Neuronal stem cell (in vitro differentiated cells): ENCODE measurements around the gene PCSK5.

Source experiments
- DNase-seq: peaks from one replicate; pipeline ENCODE4 v3.0.0-alpha.2; 2013; ENCODE audit warnings: low spot score
- H2AFZ ChIP-seq: one replicate; pipeline ENCODE4 v1.6.1; 2013; ENCODE audit warnings: mild to moderate bottlenecking, low read length, inconsistent platforms
- H2AK5ac ChIP-seq: 2 replicates; pipeline ENCODE4 v1.6.1; 2013; ENCODE audit warnings: low read depth, mild to moderate bottlenecking, inconsistent platforms, low read length, moderate library complexity, mixed read lengths
- H2BK120ac ChIP-seq: 2 replicates; pipeline ENCODE4 v1.6.1; 2013; ENCODE audit warnings: low read depth, mild to moderate bottlenecking, inconsistent platforms, low read length, moderate library complexity, mixed read lengths
- H2BK12ac ChIP-seq: one replicate; pipeline ENCODE4 v1.6.1; 2013; ENCODE audit warnings: low read length, inconsistent platforms
- H2BK15ac ChIP-seq: 2 replicates; pipeline ENCODE4 v1.6.1; 2013; ENCODE audit warnings: mild to moderate bottlenecking, low read length, inconsistent platforms, mixed read lengths
- H2BK5ac ChIP-seq: one replicate; pipeline ENCODE4 v1.6.1; 2013; ENCODE audit warnings: inconsistent platforms, mild to moderate bottlenecking, low read length, moderate library complexity
- H3K14ac ChIP-seq: one replicate; pipeline ENCODE4 v1.6.1; 2013; ENCODE audit warnings: low read length, inconsistent platforms
- H3K18ac ChIP-seq: 2 replicates; pipeline ENCODE4 v1.6.1; 2013; ENCODE audit warnings: low read length, inconsistent platforms
- H3K23ac ChIP-seq: 2 replicates; pipeline ENCODE4 v1.6.1; 2013; ENCODE audit warnings: low read depth, mild to moderate bottlenecking, mixed read lengths, low read length, inconsistent platforms; ENCODE audit not compliant: poor library complexity
- H3K27ac ChIP-seq: replicated peaks from 3 replicates; pipeline ENCODE4 v1.5.1; 2013; ENCODE audit warnings: low read length, inconsistent platforms
- H3K27me3 ChIP-seq, 3 experiments: 2 replicates each; pipeline ENCODE4 v1.6.1; 2013; ENCODE audit warnings: low read length in 3 of 3, mild to moderate bottlenecking in 2 of 3, inconsistent platforms in 1 of 3, low read depth in 1 of 3, mixed read lengths in 1 of 3, moderate library complexity in 1 of 3; ENCODE audit not compliant: control insufficient read depth in 3 of 3, insufficient read depth in 3 of 3
- H3K36me3 ChIP-seq, 2 donors: replicated peaks in 1 of 2; 2 replicates each; pipeline ENCODE4 v1.6.1; 2013; ENCODE audit warnings: low read length in 2 of 2; ENCODE audit not compliant: control insufficient read depth in 2 of 2, insufficient read depth in 2 of 2
- H3K4ac ChIP-seq: 2 replicates; pipeline ENCODE4 v1.6.1; 2013; ENCODE audit warnings: inconsistent platforms, mild to moderate bottlenecking, low read length, moderate library complexity
- H3K4me1 ChIP-seq, 2 donors: 1 replicate in 1 of 2; 2 replicates in 1 of 2; pipeline ENCODE4 v1.6.1; 2013; ENCODE audit warnings: low read length in 2 of 2, low read depth in 1 of 2; ENCODE audit not compliant: control insufficient read depth in 2 of 2, insufficient read depth in 1 of 2
- H3K4me2 ChIP-seq: one replicate; pipeline ENCODE4 v1.6.1; 2013; ENCODE audit warnings: mild to moderate bottlenecking, low read length, inconsistent platforms; ENCODE audit not compliant: insufficient read depth, poor library complexity, severe bottlenecking
- H3K4me3 ChIP-seq, 2 donors: 2 replicates each; pipeline ENCODE4 v1.5.1; 2013; ENCODE audit warnings: low read length in 2 of 2, mild to moderate bottlenecking in 2 of 2, inconsistent platforms in 1 of 2, moderate library complexity in 1 of 2
- H3K79me1 ChIP-seq: one replicate; pipeline ENCODE4 v1.6.1; 2013; ENCODE audit warnings: low read depth, mild to moderate bottlenecking, inconsistent platforms, low read length, moderate library complexity
- H3K9ac ChIP-seq: one replicate; pipeline ENCODE4 v1.6.1; 2013; ENCODE audit warnings: mild to moderate bottlenecking, low read depth, low read length, inconsistent platforms; ENCODE audit not compliant: poor library complexity
- H3K9me3 ChIP-seq, 2 donors: replicated peaks in 1 of 2; 2 replicates each; pipeline versions ENCODE3 to v1.6.1; 2013; ENCODE audit warnings: low read length in 2 of 2, mild to moderate bottlenecking in 2 of 2, inconsistent platforms in 1 of 2, low read depth in 1 of 2, mixed read lengths in 1 of 2, moderate library complexity in 1 of 2; ENCODE audit not compliant: control insufficient read depth in 2 of 2, insufficient read depth in 1 of 2
- H4K8ac ChIP-seq: one replicate; pipeline ENCODE4 v1.6.1; 2013; ENCODE audit warnings: low read depth, mild to moderate bottlenecking, inconsistent platforms, low read length, moderate library complexity
- H4K91ac ChIP-seq: one replicate; pipeline ENCODE4 v1.6.1; 2013; ENCODE audit warnings: low read length, low read depth, mild to moderate bottlenecking, inconsistent platforms; ENCODE audit not compliant: poor library complexity
- WGBS, 2 donors: extraction: QIAGEN DNeasy Blood & Tissue Kit; methylation state at CpG; one replicate each; pipeline ENCODE4 v1.1.7; 2013; ENCODE audit warnings: missing lambda C conversion rate in 2 of 2, mixed read lengths in 1 of 2; ENCODE audit not compliant: insufficient read length in 2 of 2, insufficient replicate concordance in 1 of 2; ENCODE audit errors: extremely low coverage in 2 of 2; 5-methylcytosine and 5-hydroxymethylcytosine counted together

The PCSK5 gene

GRCh38 chr9:75909776-75910175, 19.3 kb downstream of the PCSK5 start:
- Histone ChIP-seq H2BK15ac (no peak overlapping the region), H3K27ac (no peak overlapping the region)
- no CpG with 5 or more reads among the region's 5 CpGs for WGBS, 2 donors

GRCh38 chr9:75910731-75911130, 20.3 kb downstream of the PCSK5 start:
- H3K23ac ChIP-seq = no peak overlapping the region
- H3K9ac ChIP-seq = no peak overlapping the region
- H2AK5ac ChIP-seq = no peak overlapping the region
- DNase-seq = no peak
- no peak overlapping the region for H3K4me2 ChIP-seq
- no peak overlapping the region for H3K4ac ChIP-seq
- H2BK120ac ChIP-seq = no peak overlapping the region
- H4K91ac ChIP-seq = no peak overlapping the region
- no peak overlapping the region for H3K27ac ChIP-seq
- no peak overlapping the region for H2AFZ ChIP-seq
- no peak overlapping the region for H4K8ac ChIP-seq
- no peaks in the 10 kb centered on the region for H3K9me3 ChIP-seq
- WGBS, 2 donors = no CpG with 5 or more reads among the region's 4 CpGs
- H2BK15ac ChIP-seq = no peak overlapping the region
- no peak overlapping the region for H3K14ac ChIP-seq
- H2BK5ac ChIP-seq = no peak overlapping the region
- no peak overlapping the region for H3K18ac ChIP-seq
- H3K36me3 ChIP-seq = no peaks in the 10 kb centered on the region
- no peak overlapping the region for H2BK12ac ChIP-seq
- H3K27me3 ChIP-seq = peaks cover 0 to 1% (median 0%) of the 10 kb centered on the region in 3 experiments
- no peak overlapping the region for H3K4me3 ChIP-seq
- H3K4me1 ChIP-seq = peaks cover 0 to 7% of the 10 kb centered on the region in 2 donors
- peaks cover 6% of the 10 kb centered on the region for H3K79me1 ChIP-seq

More at GRCh38 chr9:75909776-75910175, 19.3 kb downstream of the PCSK5 start:
- Histone ChIP-seq H3K9ac (no peak overlapping the region), H4K8ac (no peak overlapping the region), H3K4me1 (peaks cover 0 to 7% of the 10 kb centered on the region in 2 donors), H3K4ac (no peak overlapping the region), H2AFZ (no peak overlapping the region), H3K4me3 (no peak overlapping the region), H3K79me1 (peaks cover 6% of the 10 kb centered on the region), H2BK120ac (no peak overlapping the region), H4K91ac (no peak overlapping the region), H3K9me3 (no peaks in the 10 kb centered on the region), H3K23ac (no peak overlapping the region), H3K27me3 (peaks cover 0 to 1% (median 0%) of the 10 kb centered on the region in 3 experiments), H3K36me3 (no peaks in the 10 kb centered on the region), H3K18ac (no peak overlapping the region), H3K4me2 (no peak overlapping the region), H3K14ac (no peak overlapping the region), H2BK12ac (no peak overlapping the region), H2BK5ac (no peak overlapping the region), H2AK5ac (no peak overlapping the region)
- DNase-seq = no peak

GRCh38 chr9:75911390-75911789, 20.9 kb downstream of the PCSK5 start:
- no peak for DNase-seq
- no peaks in the 10 kb centered on the region for H3K9me3 ChIP-seq
- no peak overlapping the region for H3K14ac ChIP-seq
- H3K27ac ChIP-seq = no peak overlapping the region
- no peak overlapping the region for H2BK120ac ChIP-seq
- H3K79me1 ChIP-seq = peaks cover 6% of the 10 kb centered on the region
- no peak overlapping the region for H3K23ac ChIP-seq
- no peak overlapping the region for H3K4me2 ChIP-seq
- H2AFZ ChIP-seq = no peak overlapping the region
- H3K4me3 ChIP-seq = no peak overlapping the region
- H4K8ac ChIP-seq = no peak overlapping the region
- WGBS, 2 donors = no CpG with 5 or more reads among the region's 3 CpGs
- H3K18ac ChIP-seq = no peak overlapping the region
- H2BK15ac ChIP-seq = no peak overlapping the region
- no peak overlapping the region for H2BK5ac ChIP-seq
- no peak overlapping the region for H3K4ac ChIP-seq
- H3K27me3 ChIP-seq = peaks cover 0 to 1% (median 0%) of the 10 kb centered on the region in 3 experiments
- peaks cover 0 to 7% of the 10 kb centered on the region in 2 donors for H3K4me1 ChIP-seq
- no peak overlapping the region for H2BK12ac ChIP-seq
- no peak overlapping the region for H4K91ac ChIP-seq
- H2AK5ac ChIP-seq = no peak overlapping the region
- no peaks in the 10 kb centered on the region for H3K36me3 ChIP-seq
- no peak overlapping the region for H3K9ac ChIP-seq

- DNase-seq = no peak
- no peak overlapping the region for H3K9ac ChIP-seq
- no peak overlapping the region for H2AFZ ChIP-seq
- H4K91ac ChIP-seq = no peak overlapping the region
- no peak overlapping the region for H2BK5ac ChIP-seq
- peaks cover 0 to 7% of the 10 kb centered on the region in 2 donors for H3K4me1 ChIP-seq
- H2BK15ac ChIP-seq = no peak overlapping the region
- H3K4ac ChIP-seq = no peak overlapping the region
- H3K9me3 ChIP-seq = no peaks in the 10 kb centered on the region
- peaks cover 6% of the 10 kb centered on the region for H3K79me1 ChIP-seq
- H2BK12ac ChIP-seq = no peak overlapping the region
- H3K27me3 ChIP-seq = peaks cover 0 to 1% (median 0%) of the 10 kb centered on the region in 3 experiments
- H3K23ac ChIP-seq = no peak overlapping the region
- no peak overlapping the region for H3K14ac ChIP-seq
- no peak overlapping the region for H3K4me3 ChIP-seq
- no peak overlapping the region for H2BK120ac ChIP-seq
- no peak overlapping the region for H3K4me2 ChIP-seq
- WGBS, 2 donors = no CpG with 5 or more reads among the region's 3 CpGs
- no peak overlapping the region for H4K8ac ChIP-seq
- H3K27ac ChIP-seq = no peak overlapping the region
- H3K36me3 ChIP-seq = no peaks in the 10 kb centered on the region
- H2AK5ac ChIP-seq = no peak overlapping the region
- no peak overlapping the region for H3K18ac ChIP-seq
These were observed 22.5 kb downstream of the PCSK5 start for GRCh38 chr9:75912951-75913350.
